Fibroblast of villous mesenchyme (primary cell): ENCODE results near the gene OTOGL. TPM values are rescaled to one million over a fixed set of nuclear protein-coding genes. Genes with fewer than 3 reads are reported as not detected.
"Not testable (repeated sequence)": the region's sequence is repeated elsewhere in the genome, so short reads cannot be mapped to it uniquely, and the experiment has no call there.

Experiments used
- DNase-seq: peaks from one replicate; pipeline ENCODE4 v3.0.0-alpha.2; 2010; ENCODE audit warnings: low read depth
- H3K4me3 ChIP-seq: 2 replicates; pipeline ENCODE4 v1.5.1; 2011; ENCODE audit warnings: low read depth, mild to moderate bottlenecking, low read length
- CTCF ChIP-seq: IDR thresholded peaks from 2 replicates; pipeline ENCODE4 v1.5.1; 2012; ENCODE audit warnings: low read depth, mild to moderate bottlenecking, low read length; ENCODE audit not compliant: insufficient read depth
- total RNA-seq: library from RNA; depleted of rRNA; stranded (reverse); fragments of >200 nt; gene quantifications from 2 replicates; pipeline ENCODE4 v1.2.3, GENCODE V29; 2012

Gene OTOGL
- total RNA-seq, 1 donor = under 0.01 TPM

DNA sequence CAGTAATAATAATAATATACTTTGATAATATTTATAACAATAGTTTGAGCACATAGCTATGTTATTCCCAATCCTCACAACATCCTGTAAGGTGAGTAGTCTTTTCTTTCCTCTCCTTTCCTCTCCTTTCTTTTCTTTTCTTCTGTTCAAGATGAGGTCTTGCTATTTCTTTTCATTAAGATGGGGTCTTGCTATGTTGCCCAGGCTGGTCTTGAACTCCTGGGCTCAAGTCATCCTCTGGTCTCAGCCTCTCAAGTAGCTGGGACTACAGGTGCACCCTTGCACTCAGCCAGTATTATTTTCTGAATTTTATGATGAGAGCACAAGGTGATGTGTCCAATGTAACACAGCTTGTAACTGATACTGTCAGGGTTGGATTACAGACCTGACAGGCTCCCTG lies 134.6 kb downstream of the OTOGL start:
- TF ChIP-seq CTCF = no peak
- no peak for DNase-seq
- H3K4me3 ChIP-seq = no peak overlapping the region

- no peak for TF ChIP-seq CTCF
- H3K4me3 ChIP-seq = no peak overlapping the region
- DNase-seq = no peak
Measured at GRCh38 chr12:80234667-80235066, 135.3 kb downstream of the OTOGL start.

DNA sequence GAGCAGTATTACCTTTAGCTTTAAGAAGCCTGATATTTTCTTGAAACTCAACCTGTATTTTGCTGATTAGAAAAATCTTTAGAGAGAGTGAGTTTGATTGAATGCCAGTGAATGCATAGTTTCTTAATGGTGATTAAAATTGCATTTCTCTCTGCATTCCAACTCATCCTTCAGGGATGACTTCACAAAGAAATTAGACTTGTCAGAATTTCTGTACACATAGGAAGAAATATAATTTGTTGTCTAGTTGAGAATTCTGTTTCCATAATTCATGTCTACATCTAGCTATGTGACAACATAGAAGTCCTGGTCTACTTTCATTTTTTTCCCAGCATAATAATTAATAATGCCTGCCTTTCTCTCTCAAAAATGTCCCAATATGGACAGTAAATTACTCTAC lies 136.6 kb downstream of the OTOGL start:
- no peak for TF ChIP-seq CTCF
- DNase-seq = no peak
- no peak overlapping the region for H3K4me3 ChIP-seq

- no peak for TF ChIP-seq CTCF
- H3K4me3 ChIP-seq = no peak overlapping the region
- DNase-seq = no peak
Measured at GRCh38 chr12:80239867-80240266, 140.5 kb downstream of the OTOGL start.

DNA sequence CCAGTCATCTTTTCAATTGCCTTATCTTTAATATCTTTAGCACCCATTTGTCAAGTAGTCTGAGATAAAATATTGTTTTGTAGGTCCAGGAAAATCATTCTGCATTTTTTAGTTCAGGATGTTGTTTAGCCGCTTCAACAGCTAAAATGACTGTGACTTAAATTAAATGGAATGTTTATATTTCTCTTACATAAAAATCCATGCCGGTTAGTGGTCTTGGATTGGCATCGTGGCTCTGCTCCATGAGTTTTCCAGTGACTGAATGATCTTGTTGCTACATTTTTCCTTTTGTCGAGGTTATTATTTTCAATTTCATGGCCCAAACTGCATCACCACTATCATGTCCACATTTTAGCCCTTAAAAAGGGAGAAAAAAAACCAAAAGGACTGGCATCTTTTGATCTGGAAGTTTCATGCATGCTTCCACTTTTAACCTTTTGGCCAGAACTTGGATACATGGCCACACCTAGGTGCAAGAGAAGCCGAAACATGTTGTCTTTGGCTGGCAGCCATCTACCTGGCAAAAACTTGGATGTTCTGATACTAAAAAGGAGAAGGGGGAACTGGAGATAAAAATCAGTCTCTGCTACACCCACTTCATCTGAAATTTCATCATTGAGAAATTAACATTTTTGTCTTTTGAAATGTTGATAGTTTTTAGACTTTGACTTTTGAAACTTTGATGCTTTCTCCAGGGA lies 142.4 kb downstream of the OTOGL start:
- DNase-seq = no peak
- TF ChIP-seq CTCF = no peak

DNA sequence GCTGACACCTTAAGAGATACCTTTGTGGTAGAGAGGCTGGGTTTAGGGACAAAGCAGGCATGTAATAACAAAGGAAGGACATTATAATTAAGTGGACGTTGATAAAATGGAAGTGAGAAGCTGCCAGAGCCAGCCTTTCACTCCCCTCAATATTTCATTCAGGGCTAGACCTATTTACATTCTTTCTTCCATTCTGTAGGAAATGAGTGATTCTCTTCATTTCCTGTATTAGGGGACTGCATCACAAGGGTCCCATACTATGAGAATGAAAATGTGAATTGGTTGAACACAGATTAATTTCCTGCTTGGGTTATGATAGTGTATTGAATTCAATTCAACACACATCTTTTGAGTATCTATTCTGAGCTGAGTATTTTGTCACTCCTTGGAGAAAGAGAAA lies 143.0 kb downstream of the OTOGL start:
- no peak overlapping the region for H3K4me3 ChIP-seq
- no peak for DNase-seq
- no peak for TF ChIP-seq CTCF

More for the DNA sequence above, 142.4 kb downstream of the OTOGL start:
- H3K4me3 ChIP-seq = no peak overlapping the region

- not testable (repeated sequence) for DNase-seq
- peak overlapping the region; percentile 23 for H3K4me3 ChIP-seq
Measured at GRCh38 chr12:80249581-80249980, 150.2 kb downstream of the OTOGL start.
